ENCODE measurements around the gene RPL34.
A peak's percentile ranks its signal among the peaks of the same experiment; 100 is the strongest.

Gene RPL34

DNA sequence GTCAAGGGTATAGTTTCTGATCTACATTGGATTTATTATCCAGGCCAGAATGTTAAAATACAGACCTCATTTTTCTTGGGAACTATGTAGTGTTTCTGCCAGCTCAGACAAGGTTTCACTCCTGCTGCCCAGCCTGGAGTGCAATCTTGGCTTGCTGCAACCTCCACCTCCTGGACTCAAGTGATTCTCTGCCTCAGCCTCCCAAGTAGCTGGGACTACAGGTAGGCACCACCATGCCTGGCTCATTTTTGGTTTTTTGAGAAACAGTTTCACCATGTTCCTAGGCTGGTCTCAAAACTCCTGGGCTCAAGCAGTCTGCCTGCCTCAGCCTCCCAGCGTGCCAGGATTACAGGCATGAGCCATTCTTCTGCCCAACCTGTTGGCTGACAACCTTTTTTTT is 5.7 kb downstream of the RPL34 start:
- DNase-seq, result no peak

DNA sequence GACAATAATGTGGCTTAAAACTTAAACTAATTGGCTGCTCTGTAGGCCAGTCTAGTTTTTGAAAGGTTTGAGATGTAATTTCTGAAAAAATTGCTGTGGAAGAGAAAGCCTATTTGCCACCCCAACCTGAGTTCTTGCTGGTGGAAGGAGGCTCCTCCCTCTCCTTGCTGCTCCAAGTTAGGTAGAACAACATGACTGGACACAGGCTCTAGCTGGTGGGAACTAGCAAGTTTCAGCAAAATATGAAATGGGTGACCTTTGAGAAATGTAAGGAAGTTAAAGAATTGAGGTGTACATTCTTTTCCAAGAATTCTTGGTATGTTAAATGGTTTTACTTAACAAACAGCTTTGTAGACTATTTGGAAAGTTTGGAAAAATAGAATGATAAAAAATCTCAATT is 8.0 kb downstream of the RPL34 start:
- no peak for DNase-seq

DNA sequence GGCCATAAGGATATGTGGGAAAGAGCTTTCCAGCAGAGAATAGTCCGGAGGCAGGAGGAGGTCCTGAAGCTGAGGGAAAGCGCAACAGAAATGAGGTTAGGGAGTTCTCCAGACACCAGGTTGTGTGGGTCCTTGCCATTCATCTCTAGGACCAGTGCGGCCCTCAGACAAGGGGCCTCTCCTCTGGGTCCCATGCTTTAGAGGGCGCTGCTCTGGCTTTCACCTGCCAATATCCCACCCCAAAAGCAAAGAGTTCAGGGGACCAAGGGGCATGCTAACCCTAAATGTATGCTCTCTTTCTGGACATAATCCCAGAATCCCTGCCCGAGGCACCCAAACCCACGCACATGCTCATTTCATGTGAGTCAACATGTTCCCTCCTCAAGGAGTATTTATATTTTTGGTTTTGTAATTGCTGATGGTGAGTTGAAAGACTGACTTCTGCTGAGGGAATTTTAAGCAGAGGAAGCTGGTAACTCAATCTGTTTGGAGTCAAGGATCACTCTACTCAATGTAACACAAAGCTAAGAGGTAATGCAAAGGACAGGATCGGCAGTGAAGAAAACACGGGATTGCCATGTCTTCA is 14.8 kb downstream of the RPL34 start:
- DNase-seq, result no peak

DNA sequence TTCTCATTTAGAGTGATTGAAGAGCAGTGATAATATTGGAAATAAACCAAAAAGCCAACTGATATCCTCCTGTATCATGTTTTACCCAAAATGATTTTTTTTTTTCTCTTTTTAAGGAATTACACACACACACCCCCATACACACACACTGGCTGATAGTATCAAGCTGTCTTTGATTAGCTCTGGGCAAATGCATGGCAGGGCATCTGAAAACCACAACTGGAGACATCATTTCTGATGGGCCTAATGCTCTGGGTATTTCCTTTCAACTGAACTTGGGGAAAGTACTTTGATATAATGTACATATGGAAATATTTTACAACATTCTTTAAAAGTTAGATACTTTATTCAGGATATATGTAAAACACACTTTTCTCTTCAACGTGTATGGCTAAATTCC is 15.9 kb downstream of the RPL34 start:
- no peak for DNase-seq

DNA sequence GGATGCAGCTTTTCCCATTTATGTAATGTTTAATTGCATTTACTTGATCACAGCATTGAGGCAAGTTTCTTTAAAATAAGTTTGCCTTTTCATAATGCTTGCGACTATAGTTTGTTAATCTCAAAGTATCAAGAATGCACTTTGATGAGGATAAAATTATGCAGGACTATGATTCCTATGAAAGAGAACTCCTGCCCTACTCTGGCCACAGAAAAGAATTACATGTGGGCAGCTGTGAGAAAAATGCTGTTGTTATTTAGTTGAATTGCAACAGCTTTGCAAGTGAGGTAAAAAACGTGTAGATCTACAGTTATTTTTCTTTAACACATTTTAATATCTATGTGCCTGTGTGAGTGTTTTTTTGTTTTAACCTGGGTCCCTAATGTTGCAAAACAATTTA is 17.5 kb downstream of the RPL34 start:
- no peak for DNase-seq

DNA sequence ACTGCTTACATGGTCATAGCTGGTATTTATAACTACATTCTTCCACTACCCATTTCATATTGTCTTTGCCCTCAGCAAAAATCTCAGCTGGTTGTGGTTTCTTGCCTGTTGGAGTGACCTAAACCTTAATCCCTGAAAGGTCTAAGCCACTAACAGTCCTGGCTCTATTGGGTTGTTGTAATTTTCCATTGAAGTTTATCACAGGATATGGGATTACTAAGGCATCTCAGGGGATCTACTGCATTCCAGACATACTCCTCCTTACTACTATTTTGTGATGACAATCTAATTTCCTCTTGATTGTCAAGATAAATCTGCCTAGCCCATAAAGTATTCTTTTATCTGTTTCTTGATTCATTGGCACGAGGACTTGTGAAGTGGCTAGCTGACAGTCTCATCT is 23.9 kb downstream of the RPL34 start:
- DNase-seq, result no peak

DNA sequence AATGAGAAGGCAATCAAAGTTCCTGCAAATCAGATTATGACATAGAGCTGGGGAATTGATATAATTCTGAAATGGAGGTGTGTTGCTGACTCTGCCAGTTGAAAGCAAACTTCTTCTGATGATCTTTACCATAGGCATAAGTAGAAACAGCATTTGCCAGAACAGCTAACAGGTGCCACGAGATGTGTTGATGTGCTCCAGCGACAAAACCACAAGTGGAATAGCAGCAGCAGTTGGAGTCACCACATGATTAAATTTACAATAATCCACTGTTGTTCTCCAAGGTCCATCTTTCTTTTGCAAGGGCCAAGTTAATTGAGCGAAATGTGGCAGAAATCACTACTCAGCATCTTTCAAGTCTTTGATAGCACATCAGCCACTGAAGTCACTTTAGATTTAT is 26.3 kb downstream of the RPL34 start:
- DNase-seq, result no peak

DNA sequence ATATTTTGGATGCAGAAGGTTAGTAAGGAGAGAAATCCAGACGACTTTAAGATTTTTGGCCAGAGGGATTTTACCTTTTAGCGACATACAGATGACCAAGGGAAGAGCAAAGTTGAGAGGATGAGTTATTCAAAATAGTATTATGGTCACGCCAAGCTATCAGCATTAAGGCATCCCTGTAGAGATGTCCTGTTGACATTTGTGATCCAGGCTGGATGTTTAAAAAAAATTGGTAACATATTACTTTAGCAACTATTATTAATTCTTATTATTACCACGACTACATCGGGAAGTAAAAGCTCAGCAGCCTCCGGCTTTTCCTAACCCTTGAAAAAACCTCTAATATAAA is 29.5 kb downstream of the RPL34 start:
- DNase-seq, result no peak

DNA sequence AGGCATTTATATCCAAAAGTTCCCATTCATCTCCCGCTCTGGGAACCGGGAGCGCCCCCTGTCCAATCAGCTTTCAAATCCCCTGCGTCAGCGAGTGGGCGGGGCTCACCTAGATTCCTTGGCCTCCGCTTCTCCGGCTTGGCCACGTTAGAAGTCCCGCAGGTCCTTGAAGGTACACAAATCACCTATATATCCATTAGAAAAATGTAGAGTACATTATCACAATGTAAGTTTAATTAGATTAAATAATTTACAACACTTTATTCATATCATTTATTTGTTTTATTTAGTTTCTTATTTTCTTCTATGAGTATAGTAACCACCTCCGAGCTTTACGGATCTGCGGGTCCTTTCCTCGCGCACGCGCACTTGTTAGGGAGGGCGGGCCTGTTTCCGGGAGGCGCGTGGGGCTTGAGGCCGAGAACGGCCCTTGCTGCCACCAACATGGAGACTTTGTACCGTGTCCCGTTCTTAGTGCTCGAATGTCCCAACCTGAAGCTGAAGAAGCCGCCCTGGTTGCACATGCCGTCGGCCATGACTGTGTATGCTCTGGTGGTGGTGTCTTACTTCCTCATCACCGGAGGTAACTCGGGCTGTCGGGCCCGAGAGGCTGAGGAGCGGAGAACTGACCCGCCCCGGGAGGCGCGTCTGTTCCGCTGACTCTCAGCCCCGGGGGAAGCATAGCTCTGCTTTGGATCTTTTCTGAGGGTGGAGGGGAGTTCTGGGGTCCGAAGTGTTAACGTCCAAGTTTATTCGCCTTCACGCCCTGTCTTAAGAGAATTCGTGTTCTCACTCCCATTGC is 30.0 kb downstream of the RPL34 start, which contains the start of gene OSTC:
Gene OSTC (plus strand): TSS at position 388 of the 802 bp plus-strand sequence. CDS start 57 bp downstream, at position 445.
- DNase-seq, result peak; percentile 58

DNA sequence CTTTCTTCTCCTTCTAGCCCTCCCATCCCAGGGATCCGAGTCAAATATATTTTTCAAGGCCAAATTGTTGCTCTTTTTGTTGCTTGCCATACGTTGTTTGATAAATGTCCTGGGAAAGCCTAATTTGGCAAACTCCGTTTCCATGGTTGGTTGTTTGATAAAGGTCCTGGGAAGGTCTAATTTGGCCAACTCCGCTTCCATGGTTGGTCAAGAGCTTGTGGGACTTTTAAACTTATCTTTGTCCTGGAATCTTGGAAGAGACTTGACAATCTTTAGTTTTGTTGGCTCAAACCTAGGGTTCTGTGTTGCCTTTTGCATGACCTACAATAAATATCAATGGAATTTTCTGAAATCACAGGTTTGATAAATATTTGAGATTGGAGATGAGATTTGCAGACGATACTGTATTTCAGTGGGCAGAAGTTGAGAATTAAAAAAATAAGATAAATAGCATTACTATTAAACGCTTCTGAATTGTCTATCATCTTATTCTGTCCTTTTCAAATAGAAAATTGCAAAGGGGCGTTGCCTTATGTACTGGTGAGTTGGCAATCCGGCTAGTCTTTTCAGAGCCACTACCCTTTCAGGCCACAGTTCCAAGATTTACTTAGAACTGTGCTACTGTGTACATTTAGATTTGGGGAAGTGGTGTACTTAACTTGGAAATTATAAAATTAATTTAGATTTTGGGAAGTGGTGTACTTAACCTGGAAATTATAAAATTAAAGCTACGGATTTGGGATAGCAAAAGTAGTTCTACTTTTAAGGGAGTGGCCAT is 30.8 kb downstream of the RPL34 start:
- DNase-seq, result no peak

DNA sequence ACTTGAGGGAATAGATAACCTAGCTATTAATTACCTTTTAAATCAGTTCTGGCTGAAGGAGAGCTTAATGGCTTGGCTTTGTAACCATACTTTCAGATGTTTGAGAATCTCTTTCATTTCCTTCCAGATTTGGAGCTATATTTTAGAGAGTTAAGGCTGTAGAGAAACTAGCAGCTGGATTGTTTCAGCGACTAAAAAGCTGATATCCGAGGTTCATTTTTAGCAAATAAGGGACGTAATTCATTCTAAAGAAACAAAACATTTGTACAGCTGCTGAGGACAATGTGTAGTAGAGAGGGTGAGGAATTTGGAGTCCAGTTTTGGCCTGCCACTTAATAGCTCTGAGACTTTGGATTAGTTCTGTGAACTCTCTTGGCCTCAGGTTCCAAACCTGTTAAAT is 42.3 kb downstream of the RPL34 start:
- no peak for DNase-seq

DNA sequence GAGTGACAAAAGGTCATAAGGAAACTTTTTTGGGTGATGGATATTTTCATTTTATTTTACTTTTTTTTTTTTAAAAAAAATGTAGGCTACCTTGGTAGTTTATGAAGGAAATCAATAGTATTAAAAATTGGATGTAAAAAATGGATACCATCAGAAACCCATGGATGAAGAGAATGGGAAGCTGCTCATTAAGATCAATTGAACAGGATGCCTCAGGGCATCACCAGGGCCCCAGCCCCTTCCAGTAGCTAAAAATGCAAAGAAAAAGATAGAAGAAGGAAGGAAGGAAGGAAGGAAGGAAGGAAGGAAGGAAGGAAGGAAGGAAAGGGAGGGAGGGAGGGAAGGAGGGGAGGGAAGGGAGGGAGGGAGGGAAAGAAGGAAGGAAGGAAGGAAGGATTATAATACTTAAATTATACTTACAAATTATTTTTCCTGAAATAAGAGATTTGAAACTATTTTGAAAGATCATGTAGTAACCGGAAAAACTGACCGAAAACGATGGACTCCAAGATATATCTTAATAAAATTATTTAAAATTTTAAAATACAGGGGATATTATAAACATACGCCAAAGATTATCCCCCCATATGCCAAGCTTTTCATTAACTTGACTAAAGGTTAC is 54.1 kb downstream of the RPL34 start:
- DNase-seq, result no peak
